CD8-positive, alpha-beta memory T cell (primary cell): ENCODE measurements around the gene EID3. TPM values are rescaled to one million over a fixed set of nuclear protein-coding genes. Genes with fewer than 3 reads are reported as not detected.

Source experiments
- CTCF ChIA-PET: fragments of 350-600 bp; sonication (Branson Sonifier 250); formaldehyde crosslinking; loops from one replicate; lab custom pipeline; 2021; ENCODE audit warnings: antibody characterized with exemption; lab: Charles Lee
- POLR2A ChIA-PET: fragments of 350-600 bp; sonication (Branson Sonifier 250); formaldehyde crosslinking; loops from one replicate; lab custom pipeline; 2021; ENCODE audit warnings: antibody characterized with exemption; lab: Charles Lee
- DNase-seq, 5 donors: peaks; one replicate each; pipeline versions ENCODE4 v3.0.0 to v3.0.0-alpha.2; 2020 to 2022; ENCODE audit warnings: mixed read lengths in 1 of 5
- H3K27ac ChIP-seq: one replicate; pipeline ENCODE4 v1.7.0; 2013; ENCODE audit warnings: low read depth, mild to moderate bottlenecking, low read length, moderate library complexity
- H3K27me3 ChIP-seq: 2 replicates; pipeline ENCODE4 v1.7.0; 2013; ENCODE audit warnings: low read length, mild to moderate bottlenecking; ENCODE audit not compliant: insufficient read depth, poor library complexity, severe bottlenecking
- H3K36me3 ChIP-seq: 2 replicates; pipeline ENCODE4 v1.7.0; 2013; ENCODE audit warnings: mild to moderate bottlenecking, low read length, moderate library complexity; ENCODE audit not compliant: insufficient read depth
- H3K4me1 ChIP-seq: 2 replicates; pipeline ENCODE4 v1.7.0; 2013; ENCODE audit warnings: mild to moderate bottlenecking, low read length, moderate library complexity; ENCODE audit not compliant: insufficient read depth
- H3K4me3 ChIP-seq: 2 replicates; pipeline ENCODE4 v1.7.0; 2013; ENCODE audit warnings: mild to moderate bottlenecking, low read length
- H3K9me3 ChIP-seq: 2 replicates; pipeline ENCODE4 v1.7.0; 2013; ENCODE audit warnings: mild to moderate bottlenecking, low read length
- H3K27ac Mint-ChIP-seq, 8 donors: one replicate each; pipeline ENCODE4 v1.8.0; 2020 to 2021; ENCODE audit warnings: mixed read lengths in 8 of 8, mild to moderate bottlenecking in 6 of 8, inconsistent platforms in 3 of 8, moderate library complexity in 3 of 8
- H3K27me3 Mint-ChIP-seq, 2 donors: one replicate each; pipeline ENCODE4 v1.8.0; 2020 to 2021; ENCODE audit warnings: mixed read lengths in 2 of 2, mild to moderate bottlenecking in 1 of 2, moderate library complexity in 1 of 2
- H3K36me3 Mint-ChIP-seq, 3 donors: one replicate each; pipeline ENCODE4 v1.8.0; 2020 to 2021; ENCODE audit warnings: mixed read lengths in 3 of 3, inconsistent platforms in 1 of 3, mild to moderate bottlenecking in 1 of 3
- H3K4me1 Mint-ChIP-seq, 3 donors: one replicate each; pipeline ENCODE4 v1.8.0; 2020 to 2021; ENCODE audit warnings: mixed read lengths in 3 of 3, inconsistent platforms in 1 of 3, mild to moderate bottlenecking in 1 of 3
- H3K4me3 Mint-ChIP-seq, 7 donors: one replicate each; pipeline ENCODE4 v1.8.0; 2020 to 2021; ENCODE audit warnings: mixed read lengths in 7 of 7, mild to moderate bottlenecking in 6 of 7, moderate library complexity in 4 of 7, inconsistent platforms in 2 of 7
- H3K9me3 Mint-ChIP-seq, 5 donors: one replicate each; pipeline ENCODE4 v1.8.0; 2020 to 2022; ENCODE audit warnings: mixed read lengths in 5 of 5, mild to moderate bottlenecking in 3 of 5, moderate library complexity in 2 of 5, inconsistent platforms in 1 of 5
- polyA plus RNA-seq: library from polyadenylated mRNA; unstranded; fragments of 300-500 nt; fragmentation: Illumina TruSeq; gene quantifications from one replicate; pipeline ENCODE4 v1.2.3, GENCODE V29; 2021
- total RNA-seq, 2 experiments: library from RNA; stranded (reverse); gene quantifications; one replicate each; pipeline ENCODE4 v1.2.3, GENCODE V29; 2021

Gene EID3
- total and polyA plus RNA-seq, 3 experiments from 2014 or later: 7.7 to 13.5 (median 8.3) TPM

DNA sequence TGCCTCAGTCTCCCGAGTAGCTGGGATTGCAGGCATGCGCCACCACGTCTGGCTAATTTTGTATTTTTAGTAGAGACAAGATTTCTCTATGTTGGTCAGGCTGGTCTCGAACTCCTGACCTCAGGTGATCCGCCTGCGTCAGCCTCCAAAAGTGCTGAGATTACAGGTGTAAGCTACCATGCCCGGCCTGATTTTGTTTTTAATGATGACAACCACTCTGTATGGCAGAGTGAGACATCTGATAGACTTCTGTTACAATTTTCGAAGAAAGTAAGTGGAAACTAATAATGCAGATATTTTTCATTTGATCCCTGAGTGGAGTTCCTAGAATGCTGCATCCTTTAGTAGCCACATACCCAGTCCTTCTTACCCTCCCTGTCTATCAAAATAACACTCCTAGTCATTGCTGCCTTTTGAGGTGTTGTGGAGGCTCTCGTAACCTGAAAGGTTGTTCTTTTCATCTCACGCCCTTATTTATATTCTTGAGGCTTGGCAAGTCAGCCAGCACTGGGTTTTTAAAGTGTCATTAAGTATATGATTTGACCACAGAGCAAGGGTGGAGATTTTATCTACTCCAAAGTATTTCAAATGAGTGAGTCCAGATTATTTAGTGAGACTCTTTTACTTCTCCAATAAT is 5.9 kb upstream of the EID3 start:
- peaks cover 34 to 57% (median 46%) of the 10 kb centered on the region in 3 donors for H3K4me1 Mint-ChIP-seq
- no peak overlapping the region for H3K4me3 ChIP-seq
- H3K36me3 ChIP-seq: peaks cover 15% of the 10 kb centered on the region
- no peak overlapping the region for H3K4me3 Mint-ChIP-seq
- H3K27ac ChIP-seq: no peak overlapping the region
- no peak for DNase-seq
- H3K9me3 Mint-ChIP-seq: no peaks in the 10 kb centered on the region
- peaks cover 0 to 53% (median 5%) of the 10 kb centered on the region in 3 donors for H3K36me3 Mint-ChIP-seq
- POLR2A ChIA-PET: no interaction called here
- CTCF ChIA-PET: interaction anchor here (1.3 kb wide), 1 partner anchor 84 kb away, joined by 3 read pairs; no protein-coding TSS in a partner anchor
- H3K4me1 ChIP-seq: no peaks in the 10 kb centered on the region
- H3K27me3 Mint-ChIP-seq: no peaks in the 10 kb centered on the region
- H3K9me3 ChIP-seq: no peaks in the 10 kb centered on the region
- H3K27ac Mint-ChIP-seq: peak overlapping the region in 2 of 8 donors; percentile 35 to 55
- no peaks in the 10 kb centered on the region for H3K27me3 ChIP-seq

DNA sequence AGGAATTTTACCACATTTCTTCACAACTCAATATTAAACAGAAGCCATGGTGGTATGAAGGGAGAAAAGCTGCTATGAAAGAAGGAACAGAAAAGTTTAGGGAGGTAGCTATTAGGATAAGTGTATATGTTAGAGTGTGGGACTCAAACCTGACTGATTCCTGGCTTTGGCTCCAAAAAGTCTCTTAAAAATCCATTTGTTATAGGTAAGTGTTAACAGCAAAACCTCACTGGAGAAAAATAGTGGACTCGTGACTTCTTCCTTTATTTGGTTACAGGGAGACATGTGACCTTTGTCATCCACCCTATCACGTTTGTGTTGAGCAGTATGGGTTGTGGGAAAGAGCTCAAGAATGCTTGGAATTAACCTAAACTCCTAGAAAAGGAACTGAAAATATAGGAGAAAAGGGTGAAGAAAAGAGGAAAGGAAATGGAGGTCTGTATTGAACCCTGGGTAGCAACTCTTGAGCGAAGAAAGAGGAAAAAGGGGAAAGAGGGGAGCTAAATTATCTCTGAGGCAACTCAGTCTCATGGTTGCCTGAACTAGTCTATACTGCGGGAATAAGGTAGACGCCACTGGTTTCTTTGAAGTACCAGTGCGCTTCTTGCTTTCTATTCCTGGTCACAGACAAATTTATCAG is 3.6 kb upstream of the EID3 start:
- Mint-ChIP-seq H3K4me3 (peak overlapping the region in 1 of 7 donors; percentile 6), H3K36me3 (peaks cover 0 to 38% (median 1%) of the 10 kb centered on the region in 3 donors), H3K4me1 (peaks cover 45 to 67% (median 62%) of the 10 kb centered on the region in 3 donors), H3K27me3 (no peaks in the 10 kb centered on the region), H3K27ac (peak overlapping the region in 3 of 8 donors; percentile 15 to 70 (median 40)), H3K9me3 (no peaks in the 10 kb centered on the region)
- Histone ChIP-seq H3K27me3 (no peaks in the 10 kb centered on the region), H3K27ac (no peak overlapping the region), H3K9me3 (no peaks in the 10 kb centered on the region), H3K4me3 (no peak overlapping the region), H3K36me3 (peaks cover 10% of the 10 kb centered on the region), H3K4me1 (peaks cover 16% of the 10 kb centered on the region)
- no peak for DNase-seq
- ChIA-PET POLR2A (no interaction called here), CTCF (interaction anchor here (1.4 to 2.0 kb wide), 2 partner anchors 11 to 13 kb away, joined by 4 to 5 read pairs; no protein-coding TSS in a partner anchor)

DNA sequence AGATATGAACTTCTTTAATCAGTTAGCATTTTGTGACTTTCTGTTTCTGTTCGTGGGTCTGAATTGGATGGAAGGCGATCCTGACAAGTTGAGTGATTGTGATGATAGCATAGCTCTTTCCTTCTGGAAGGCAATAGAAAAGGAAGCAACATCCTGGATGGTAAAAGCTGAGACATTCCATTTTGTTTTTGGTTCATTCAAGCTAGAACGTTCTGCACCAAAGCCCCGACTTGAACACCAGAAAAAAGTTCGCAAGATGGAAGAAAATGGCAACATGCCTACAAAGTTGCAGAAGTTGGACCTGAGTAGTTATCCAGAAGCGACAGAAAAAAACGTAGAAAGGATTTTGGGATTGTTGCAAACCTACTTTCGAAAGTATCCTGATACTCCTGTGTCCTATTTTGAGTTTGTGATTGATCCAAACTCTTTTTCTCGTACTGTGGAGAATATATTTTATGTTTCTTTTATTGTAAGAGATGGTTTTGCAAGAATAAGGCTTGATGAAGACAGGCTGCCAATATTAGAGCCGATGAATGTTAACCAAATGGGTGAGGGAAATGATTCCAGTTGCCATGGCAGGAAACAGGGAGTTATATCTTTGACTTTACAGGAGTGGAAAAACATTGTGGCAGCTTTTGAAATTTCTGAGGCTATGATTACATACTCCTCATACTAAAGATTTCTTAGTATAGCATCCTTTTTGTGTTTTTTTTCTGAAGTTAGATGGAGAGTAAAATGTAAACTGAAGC is 896 bp downstream of the EID3 start:
- ChIA-PET CTCF (interaction anchor here (2.5 kb wide), 1 partner anchor 15 kb away, joined by 24 read pairs; no protein-coding TSS in a partner anchor), POLR2A (interaction anchor here (1.2 to 3.4 kb wide), 3 partner anchors 12 to 167 kb away, joined by 4 to 47 read pairs (median 4); partner anchors contain the start of gene NFYB)
- peaks cover 0 to 18% (median 4%) of the 10 kb centered on the region in 3 donors for H3K36me3 Mint-ChIP-seq
- H3K27ac Mint-ChIP-seq: peak overlapping the region; percentile 95 to 99 (median 97)
- no peaks in the 10 kb centered on the region for H3K9me3 Mint-ChIP-seq
- Histone ChIP-seq H3K36me3 (no peaks in the 10 kb centered on the region), H3K9me3 (no peaks in the 10 kb centered on the region), H3K4me3 (peak overlapping the region; percentile 71), H3K27me3 (no peaks in the 10 kb centered on the region), H3K4me1 (peaks cover 19% of the 10 kb centered on the region), H3K27ac (peak overlapping the region; percentile 73)
- no peaks in the 10 kb centered on the region for H3K27me3 Mint-ChIP-seq
- peaks cover 45 to 85% (median 74%) of the 10 kb centered on the region in 3 donors for H3K4me1 Mint-ChIP-seq
- H3K4me3 Mint-ChIP-seq: peak overlapping the region; percentile 86 to 97 (median 95)
- DNase-seq: no peak

DNA sequence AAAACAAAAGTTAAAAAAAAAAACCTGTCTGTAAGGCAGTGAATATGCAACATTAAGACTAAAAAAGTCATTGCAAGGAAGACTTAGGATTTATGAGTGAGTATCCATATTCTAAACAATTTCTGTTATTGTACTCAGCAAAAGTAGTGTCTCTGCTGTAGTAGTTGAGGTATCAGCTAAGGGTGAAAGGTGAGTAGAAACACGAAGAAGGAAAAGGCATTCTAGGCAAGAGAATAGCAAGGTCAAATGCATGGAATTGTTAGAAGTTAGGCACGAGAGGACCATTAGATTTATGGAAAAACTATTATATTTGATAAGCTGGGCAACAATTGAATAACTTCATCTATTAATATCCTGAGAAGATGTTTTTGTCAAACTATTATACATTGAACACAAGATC is 1.8 kb downstream of the EID3 start:
- Histone ChIP-seq H3K27me3 (no peaks in the 10 kb centered on the region), H3K36me3 (no peaks in the 10 kb centered on the region), H3K9me3 (no peaks in the 10 kb centered on the region), H3K27ac (no peak overlapping the region), H3K4me3 (no peak overlapping the region), H3K4me1 (peaks cover 19% of the 10 kb centered on the region)
- no peak for DNase-seq
- peaks cover 3 to 18% (median 4%) of the 10 kb centered on the region in 3 donors for H3K36me3 Mint-ChIP-seq
- H3K4me1 Mint-ChIP-seq: peaks cover 45 to 83% (median 72%) of the 10 kb centered on the region in 3 donors
- H3K4me3 Mint-ChIP-seq: peak overlapping the region in 6 of 7 donors; percentile 2 to 97 (median 95)
- no peaks in the 10 kb centered on the region for H3K9me3 Mint-ChIP-seq
- no peaks in the 10 kb centered on the region for H3K27me3 Mint-ChIP-seq
- ChIA-PET POLR2A (no interaction called here), CTCF (no interaction called here)
- H3K27ac Mint-ChIP-seq: peak overlapping the region in 5 of 8 donors; percentile 25 to 95 (median 37)

DNA sequence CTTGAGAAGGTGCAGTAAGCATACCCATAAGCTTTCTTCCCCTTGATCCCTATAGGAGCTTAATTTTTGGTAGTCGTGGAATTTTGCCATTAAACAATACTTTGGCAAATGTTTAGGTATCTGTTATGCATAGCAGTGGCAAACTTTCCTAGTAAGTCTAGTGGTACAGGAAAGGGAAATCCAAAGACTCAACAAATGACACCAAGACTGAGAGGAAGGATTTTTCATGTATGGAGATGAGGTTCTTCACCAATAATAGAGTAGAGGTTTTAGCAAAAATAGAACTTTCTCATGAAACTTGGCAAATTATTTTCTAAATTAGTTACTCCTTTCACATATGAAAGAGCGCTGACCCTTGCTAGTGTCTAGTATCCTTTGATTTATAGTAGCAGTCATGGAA is 2.8 kb downstream of the EID3 start:
- Mint-ChIP-seq H3K9me3 (no peaks in the 10 kb centered on the region), H3K4me3 (no peak overlapping the region), H3K36me3 (peaks cover 3 to 25% (median 7%) of the 10 kb centered on the region in 3 donors), H3K27ac (no peak overlapping the region), H3K27me3 (no peaks in the 10 kb centered on the region), H3K4me1 (peaks cover 45 to 75% (median 67%) of the 10 kb centered on the region in 3 donors)
- H3K36me3 ChIP-seq: peaks cover 7% of the 10 kb centered on the region
- H3K27me3 ChIP-seq: no peaks in the 10 kb centered on the region
- no peaks in the 10 kb centered on the region for H3K9me3 ChIP-seq
- no peak for DNase-seq
- H3K4me1 ChIP-seq: peaks cover 19% of the 10 kb centered on the region
- H3K4me3 ChIP-seq: no peak overlapping the region
- ChIA-PET POLR2A (no interaction called here), CTCF (no interaction called here)
- no peak overlapping the region for H3K27ac ChIP-seq

DNA sequence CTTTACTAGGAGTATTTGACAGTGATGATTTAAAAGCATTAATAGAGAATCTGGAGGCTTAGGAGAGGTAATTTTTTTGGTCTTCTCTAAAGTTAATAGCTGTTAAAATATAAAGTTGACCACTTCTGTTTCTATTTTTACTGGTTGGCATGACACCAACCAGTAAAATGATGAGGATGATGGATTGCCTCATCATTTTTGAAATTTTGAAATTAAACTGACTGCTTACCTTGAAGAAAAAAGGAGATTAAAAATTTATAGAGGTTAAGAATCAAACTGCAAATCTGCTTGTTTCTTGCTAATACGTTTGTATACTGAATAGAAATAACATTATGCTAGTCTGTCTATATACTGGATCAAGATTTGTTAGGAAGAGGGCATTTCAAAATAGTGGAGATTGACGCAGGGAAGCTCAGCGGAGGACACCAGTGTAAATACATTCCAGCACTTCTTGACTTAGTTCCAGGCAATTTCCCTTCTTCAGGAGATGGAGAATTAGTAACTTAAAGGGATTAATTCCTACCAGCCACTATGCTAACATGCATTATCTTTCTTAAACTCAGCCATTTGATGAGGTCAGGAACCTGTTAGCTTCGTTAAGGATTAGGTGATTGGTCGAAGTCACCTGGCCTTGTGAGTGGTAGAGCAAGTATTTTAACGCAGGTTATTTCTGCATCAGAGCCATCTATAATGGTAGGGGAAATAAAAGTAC is 3.6 kb downstream of the EID3 start:
- no peaks in the 10 kb centered on the region for H3K9me3 Mint-ChIP-seq
- H3K9me3 ChIP-seq: no peaks in the 10 kb centered on the region
- H3K4me1 ChIP-seq: peaks cover 19% of the 10 kb centered on the region
- H3K27ac Mint-ChIP-seq: peak overlapping the region in 2 of 8 donors; percentile 16 to 56
- no peaks in the 10 kb centered on the region for H3K27me3 ChIP-seq
- no peak overlapping the region for H3K4me3 ChIP-seq
- DNase-seq: no peak
- H3K36me3 ChIP-seq: peaks cover 8% of the 10 kb centered on the region
- H3K27ac ChIP-seq: no peak overlapping the region
- H3K4me3 Mint-ChIP-seq: no peak overlapping the region
- H3K4me1 Mint-ChIP-seq: peaks cover 42 to 69% (median 61%) of the 10 kb centered on the region in 3 donors
- H3K27me3 Mint-ChIP-seq: no peaks in the 10 kb centered on the region
- H3K36me3 Mint-ChIP-seq: peaks cover 3 to 30% (median 10%) of the 10 kb centered on the region in 3 donors
- CTCF ChIA-PET: no interaction called here
- POLR2A ChIA-PET: interaction anchor here (0.6 kb wide), 1 partner anchor 198 kb away, joined by 3 read pairs; no protein-coding TSS in a partner anchor

DNA sequence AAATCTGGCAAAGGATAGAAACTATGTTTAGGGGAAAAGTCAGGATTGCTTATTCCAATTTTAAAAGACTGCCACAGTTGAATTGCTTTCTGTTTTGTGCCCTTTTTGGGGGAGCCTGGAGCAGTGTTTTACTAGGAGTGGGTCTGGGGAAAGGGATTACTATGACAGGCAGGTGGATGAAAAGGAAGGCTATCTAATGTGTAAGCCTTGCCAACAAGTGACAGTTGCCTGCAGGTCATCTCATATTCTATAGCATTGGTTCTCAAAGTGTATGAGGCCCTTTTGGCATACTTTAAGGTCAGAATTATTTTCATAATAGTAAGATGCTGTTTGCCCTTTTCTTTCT is 4.1 kb downstream of the EID3 start:
- DNase-seq: no peak
- Mint-ChIP-seq H3K36me3 (peaks cover 3 to 35% (median 12%) of the 10 kb centered on the region in 3 donors), H3K4me3 (no peak overlapping the region), H3K9me3 (no peaks in the 10 kb centered on the region), H3K27me3 (no peaks in the 10 kb centered on the region), H3K4me1 (peaks cover 42 to 65% (median 61%) of the 10 kb centered on the region in 3 donors), H3K27ac (peak overlapping the region in 2 of 8 donors; percentile 16 to 56)
- Histone ChIP-seq H3K4me1 (peaks cover 19% of the 10 kb centered on the region), H3K9me3 (no peaks in the 10 kb centered on the region), H3K36me3 (peaks cover 8% of the 10 kb centered on the region), H3K27me3 (no peaks in the 10 kb centered on the region), H3K27ac (no peak overlapping the region), H3K4me3 (no peak overlapping the region)
- POLR2A ChIA-PET: no interaction called here
- CTCF ChIA-PET: no interaction called here
